SK-N-MC (cell line): ENCODE data around the gene KCNJ4.

Experiments used
- EZH2 ChIP-seq: fragments of 200-600 bp; sonication (generic); IDR thresholded peaks from one replicate; pipeline ENCODE4 v1.6.1; 2017; ENCODE audit warnings: antibody characterized with exemption
- POLR2AphosphoS5 ChIP-seq: IDR thresholded peaks from 2 replicates; pipeline ENCODE4 v1.6.1; 2012; ENCODE audit warnings: mild to moderate bottlenecking, low read depth, low read length, borderline replicate concordance

GRCh38 chr22:38479096-38479837, 24.3 kb upstream of the KCNJ4 start:
- TF ChIP-seq POLR2AphosphoS5 (no peak; the same call in 1 of the 2 replicates), EZH2 (no peak)
